BJ (cell line): ENCODE data around the gene CACNA2D3. TPM values are rescaled to one million over a fixed set of nuclear protein-coding genes. Genes with fewer than 3 reads are reported as not detected.
"Not testable (repeated sequence)": the region's sequence is repeated elsewhere in the genome, so short reads cannot be mapped to it uniquely, and the experiment has no call there.

ENCODE experiments used
- CTCF ChIA-PET: fragments of 350-600 bp; formaldehyde crosslinking; extraction: SDS; loops from one replicate; lab custom pipeline; 2021; ENCODE audit warnings: antibody characterized with exemption, inconsistent platforms; lab: Yijun Ruan, JAX
- POLR2A ChIA-PET: fragments of 300-600 bp; sonication (Branson Sonifier 250); formaldehyde crosslinking; extraction: SDS; loops from one replicate; lab custom pipeline; 2021; ENCODE audit warnings: antibody characterized with exemption; lab: Charles Lee
- DNase-seq: peaks from one replicate; pipeline ENCODE4 v3.0.0-alpha.2; 2011; ENCODE audit warnings: low read depth
- H3K27me3 ChIP-seq: 2 replicates; pipeline ENCODE4 v1.6.0; 2011; ENCODE audit warnings: low read length; ENCODE audit not compliant: control insufficient read depth, insufficient read depth
- H3K36me3 ChIP-seq: 2 replicates; pipeline ENCODE4 v1.5.1; 2011; ENCODE audit warnings: low read length; ENCODE audit not compliant: control insufficient read depth, insufficient read depth
- H3K4me3 ChIP-seq: 2 replicates; pipeline ENCODE4 v1.5.1; 2011; ENCODE audit warnings: low read depth, mild to moderate bottlenecking, control low read depth, low read length
- polyA plus RNA-seq: library from polyadenylated mRNA; depleted of rRNA; stranded (reverse); fragments of >200 nt; gene quantifications from 2 replicates; pipeline ENCODE4 v1.2.3, GENCODE V29; 2011
- TF ChIP-seq, protein P1 (sequence below): IDR thresholded peaks from 2 replicates; pipeline ENCODE4 v1.5.1; 2011; ENCODE audit warnings: low read depth, mild to moderate bottlenecking, control low read depth, inconsistent platforms, low read length, moderate library complexity; ENCODE audit not compliant: insufficient read depth

Gene CACNA2D3
- polyA plus RNA-seq, 1 experiment = 0.56 TPM

- CTCF ChIA-PET = no interaction called here
- no peaks in the 10 kb centered on the region; the same call in 1 of the 2 replicates for H3K27me3 ChIP-seq
- TF ChIP-seq, protein P1, sequence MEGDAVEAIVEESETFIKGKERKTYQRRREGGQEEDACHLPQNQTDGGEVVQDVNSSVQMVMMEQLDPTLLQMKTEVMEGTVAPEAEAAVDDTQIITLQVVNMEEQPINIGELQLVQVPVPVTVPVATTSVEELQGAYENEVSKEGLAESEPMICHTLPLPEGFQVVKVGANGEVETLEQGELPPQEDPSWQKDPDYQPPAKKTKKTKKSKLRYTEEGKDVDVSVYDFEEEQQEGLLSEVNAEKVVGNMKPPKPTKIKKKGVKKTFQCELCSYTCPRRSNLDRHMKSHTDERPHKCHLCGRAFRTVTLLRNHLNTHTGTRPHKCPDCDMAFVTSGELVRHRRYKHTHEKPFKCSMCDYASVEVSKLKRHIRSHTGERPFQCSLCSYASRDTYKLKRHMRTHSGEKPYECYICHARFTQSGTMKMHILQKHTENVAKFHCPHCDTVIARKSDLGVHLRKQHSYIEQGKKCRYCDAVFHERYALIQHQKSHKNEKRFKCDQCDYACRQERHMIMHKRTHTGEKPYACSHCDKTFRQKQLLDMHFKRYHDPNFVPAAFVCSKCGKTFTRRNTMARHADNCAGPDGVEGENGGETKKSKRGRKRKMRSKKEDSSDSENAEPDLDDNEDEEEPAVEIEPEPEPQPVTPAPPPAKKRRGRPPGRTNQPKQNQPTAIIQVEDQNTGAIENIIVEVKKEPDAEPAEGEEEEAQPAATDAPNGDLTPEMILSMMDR = no peak
- DNase-seq = no peak
- no peaks in the 10 kb centered on the region for H3K36me3 ChIP-seq
- POLR2A ChIA-PET = no interaction called here
- no peak overlapping the region for H3K4me3 ChIP-seq
These were observed 321.3 kb downstream of the CACNA2D3 start for GRCh38 chr3:54443561-54444161.

GRCh38 chr3:54445630-54446029 is 323.3 kb downstream of the CACNA2D3 start:
- no peaks in the 10 kb centered on the region; the same call in 1 of the 2 replicates for H3K27me3 ChIP-seq
- ChIA-PET POLR2A (no interaction called here), CTCF (no interaction called here)
- no peaks in the 10 kb centered on the region for H3K36me3 ChIP-seq
- no peak for DNase-seq
- TF ChIP-seq, protein P1 = no peak
- no peak overlapping the region for H3K4me3 ChIP-seq

- Histone ChIP-seq H3K36me3 (no peaks in the 10 kb centered on the region), H3K4me3 (no peak overlapping the region), H3K27me3 (no peaks in the 10 kb centered on the region; the same call in 1 of the 2 replicates)
- ChIA-PET CTCF (no interaction called here), POLR2A (no interaction called here)
- DNase-seq = no peak
- TF ChIP-seq, protein P1 = no peak
These were observed 325.1 kb downstream of the CACNA2D3 start for GRCh38 chr3:54447427-54447826.

- TF ChIP-seq, protein P1 = no peak
- no peak for DNase-seq
- CTCF ChIA-PET = no interaction called here
- no peaks in the 10 kb centered on the region for H3K27me3 ChIP-seq
- H3K36me3 ChIP-seq = no peaks in the 10 kb centered on the region
- POLR2A ChIA-PET = no interaction called here
- H3K4me3 ChIP-seq = no peak overlapping the region
These were observed 332.5 kb downstream of the CACNA2D3 start for GRCh38 chr3:54454806-54455205.

- ChIA-PET POLR2A (no interaction called here), CTCF (no interaction called here)
- Histone ChIP-seq H3K36me3 (no peaks in the 10 kb centered on the region), H3K4me3 (no peak overlapping the region), H3K27me3 (no peaks in the 10 kb centered on the region)
- DNase-seq = no peak
- TF ChIP-seq, protein P1 = no peak
These were observed 336.0 kb downstream of the CACNA2D3 start for GRCh38 chr3:54458357-54458756.

GRCh38 chr3:54464554-54464953 is 342.2 kb downstream of the CACNA2D3 start:
- H3K36me3 ChIP-seq, POLR2A ChIA-PET, CTCF ChIA-PET, DNase-seq, H3K4me3 ChIP-seq, H3K27me3 ChIP-seq: not testable (repeated sequence)
